A172 (cell line): ENCODE data around the gene FAM149A. TPM values are rescaled to one million over a fixed set of nuclear protein-coding genes. Genes with fewer than 3 reads are reported as not detected.

Experiments
- DNase-seq: peaks from one replicate; pipeline ENCODE4 v3.0.0-alpha.2; 2015; ENCODE audit warnings: low spot score
- total RNA-seq: library from RNA; depleted of rRNA; stranded (reverse); fragments of >200 nt; shearing (Covaris generic); gene quantifications from 2 replicates; pipeline ENCODE4 v1.2.3, GENCODE V29; 2014; rRNA removed

FAM149A gene
- total RNA-seq: 5.6 and 7.3 TPM in 2 replicates

- no peak for DNase-seq
These were observed at the start of gene FAM149A for GRCh38 chr4:186104114-186104889. Gene FAM149A, plus strand, starts transcription at chr4:186104704.

GRCh38 chr4:186058253-186058979 lies 46.1 kb upstream of the FAM149A start:
- DNase-seq: no peak

- DNase-seq: no peak
These were observed 45.6 kb upstream of the FAM149A start for GRCh38 chr4:186058980-186059316.

GRCh38 chr4:186061921-186062320 lies 42.6 kb upstream of the FAM149A start:
- DNase-seq: no peak

GRCh38 chr4:186067757-186068385 lies 36.6 kb upstream of the FAM149A start:
- DNase-seq: peak; percentile 56

- DNase-seq: peak; percentile 13
These were observed 35.7 kb upstream of the FAM149A start, which contains the start of gene TLR3 for GRCh38 chr4:186068581-186069348. Gene TLR3, plus strand, starts transcription at chr4:186069156. Its CDS starts 7,464 bp downstream, at chr4:186076620.

- DNase-seq: no peak
These were observed 34.8 kb upstream of the FAM149A start for GRCh38 chr4:186069729-186070128.

- DNase-seq: no peak
These were observed 32.0 kb upstream of the FAM149A start for GRCh38 chr4:186072516-186072915.

- DNase-seq: no peak
These were observed 30.3 kb upstream of the FAM149A start for GRCh38 chr4:186074189-186074588.

GRCh38 chr4:186078981-186079638 lies 25.4 kb upstream of the FAM149A start:
- no peak for DNase-seq

- no peak for DNase-seq
These were observed 24.8 kb upstream of the FAM149A start for GRCh38 chr4:186079694-186080093.

GRCh38 chr4:186081202-186081807 lies 23.2 kb upstream of the FAM149A start:
- no peak for DNase-seq

- no peak for DNase-seq
These were observed 22.3 kb upstream of the FAM149A start for GRCh38 chr4:186082221-186082620.

- no peak for DNase-seq
These were observed 16.0 kb upstream of the FAM149A start for GRCh38 chr4:186088523-186088922.

GRCh38 chr4:186092296-186092695 lies 12.2 kb upstream of the FAM149A start:
- no peak for DNase-seq

- no peak for DNase-seq
These were observed 9.1 kb upstream of the FAM149A start for GRCh38 chr4:186095406-186095805.

- no peak for DNase-seq
These were observed 7.8 kb upstream of the FAM149A start for GRCh38 chr4:186096681-186097165.

GRCh38 chr4:186097386-186097785 lies 7.1 kb upstream of the FAM149A start:
- no peak for DNase-seq

GRCh38 chr4:186102931-186103330 lies 1.6 kb upstream of the FAM149A start:
- no peak for DNase-seq

GRCh38 chr4:186104890-186105646 lies 564 bp downstream of the FAM149A start:
- DNase-seq: no peak
